Keratinocyte (primary cell): ENCODE data around the gene TMEM243. TPM values are rescaled to one million over a fixed set of nuclear protein-coding genes. Genes with fewer than 3 reads are reported as not detected.

Experiments
- DNase-seq: peaks from one replicate; pipeline ENCODE4 v3.0.0-alpha.2; 2011; ENCODE audit warnings: low read depth, missing footprints, low spot score
- FAIRE-seq: peaks from 2 replicates; lab custom pipeline; 2011; peaks lifted over from hg19 to GRCh38; lab: Jason Lieb, UNC
- H2AFZ ChIP-seq: 2 replicates; pipeline ENCODE4 v1.6.0; 2012; ENCODE audit warnings: low read length, control low read depth, inconsistent platforms; ENCODE audit not compliant: control insufficient read depth
- H3K27ac ChIP-seq: 2 replicates; pipeline ENCODE4 v1.5.1; 2011; ENCODE audit warnings: low read length; ENCODE audit not compliant: control insufficient read depth, insufficient read depth
- H3K27me3 ChIP-seq: 3 replicates; pipeline ENCODE4 v1.6.0; 2011; ENCODE audit warnings: low read length; ENCODE audit not compliant: control insufficient read depth, insufficient read depth; ENCODE audit errors: extremely low read depth
- H3K36me3 ChIP-seq, 2 experiments: 2 replicates in 1 of 2; 3 replicates in 1 of 2; pipeline ENCODE4 v1.5.1; 2011; ENCODE audit warnings: low read length in 2 of 2, mild to moderate bottlenecking in 1 of 2; ENCODE audit not compliant: control insufficient read depth in 2 of 2, insufficient read depth in 2 of 2; ENCODE audit errors: extremely low read depth in 1 of 2
- H3K4me1 ChIP-seq: 3 replicates; pipeline ENCODE4 v1.5.1; 2011; ENCODE audit warnings: low read length; ENCODE audit not compliant: control insufficient read depth, insufficient read depth; ENCODE audit errors: extremely low read depth
- H3K4me2 ChIP-seq: 3 replicates; pipeline ENCODE4 v1.6.0; 2011; ENCODE audit warnings: low read depth, low read length; ENCODE audit not compliant: control insufficient read depth, insufficient read depth; ENCODE audit errors: extremely low read depth
- H3K4me3 ChIP-seq, 3 experiments: fragments of 200-600 bp in 1 of 3; sonication (generic) in 1 of 3; 2 replicates in 2 of 3; 3 replicates in 1 of 3; pipeline ENCODE4 v1.5.1; 2011 to 2016; ENCODE audit warnings: low read length in 3 of 3, mild to moderate bottlenecking in 3 of 3, control low read depth in 2 of 3, inconsistent platforms in 1 of 3, low read depth in 1 of 3, mixed read lengths in 1 of 3, mixed run types in 1 of 3, moderate library complexity in 1 of 3; ENCODE audit not compliant: control insufficient read depth in 2 of 3, insufficient read depth in 2 of 3; ENCODE audit errors: extremely low read depth in 1 of 3
- H3K79me2 ChIP-seq: 2 replicates; pipeline ENCODE4 v1.6.0; 2012; ENCODE audit warnings: low read length; ENCODE audit not compliant: control insufficient read depth, insufficient read depth
- H3K9ac ChIP-seq: 3 replicates; pipeline ENCODE4 v1.6.0; 2011; ENCODE audit warnings: low read length; ENCODE audit not compliant: control insufficient read depth, insufficient read depth; ENCODE audit errors: extremely low read depth
- H3K9me1 ChIP-seq: 3 replicates; pipeline ENCODE4 v1.6.0; 2011; ENCODE audit warnings: low read length; ENCODE audit not compliant: control insufficient read depth, insufficient read depth; ENCODE audit errors: extremely low read depth
- H3K9me3 ChIP-seq: 2 replicates; pipeline ENCODE4 v1.5.1; 2012; ENCODE audit warnings: low read depth, low read length; ENCODE audit not compliant: control insufficient read depth
- H4K20me1 ChIP-seq: 3 replicates; pipeline ENCODE4 v1.6.0; 2011; ENCODE audit warnings: low read length; ENCODE audit not compliant: control insufficient read depth, insufficient read depth; ENCODE audit errors: extremely low read depth
- CTCF ChIP-seq, 3 experiments: IDR thresholded peaks in 1 of 3; conservative IDR thresholded peaks in 1 of 3; optimal IDR thresholded peaks in 1 of 3; 2 replicates in 2 of 3; 3 replicates in 1 of 3; pipeline versions ENCODE3 to v1.5.1; 2011; ENCODE audit warnings: low read length in 3 of 3, mild to moderate bottlenecking in 3 of 3, moderate library complexity in 2 of 3, control low read depth in 1 of 3, inconsistent platforms in 1 of 3; ENCODE audit not compliant: insufficient read depth in 2 of 3; ENCODE audit errors: extremely low read depth in 1 of 3
- EZH2 ChIP-seq: IDR thresholded peaks from one replicate; pipeline ENCODE4 v1.6.1; 2012; ENCODE audit warnings: inconsistent platforms, mild to moderate bottlenecking, low read length, moderate library complexity
- dilution Hi-C: fragments of 300-500 bp; cut with MboI; formaldehyde crosslinking; loops from one replicate; pipeline ENCODE4 v1.7.0; 2020; ENCODE audit warnings: low sequenced_read_pairs; ENCODE audit not compliant: extremely low pct_ligation_motif_present
- polyA plus RNA-seq, 5 experiments: library from polyadenylated mRNA; depleted of rRNA in 3 of 5; stranded (reverse) in 3 of 5; stranded (forward) in 1 of 5; unstranded in 1 of 5; fragments of >200 nt; gene quantifications; 1 replicate in 1 of 5; 2 replicates in 3 of 5; 3 replicates in 1 of 5; pipeline versions ENCODE4 v1.2.1 to v1.2.3, GENCODE V29; 2011 to 2012; ENCODE audit warnings: missing spikeins in 2 of 5, low read depth in 1 of 5, low replicate concordance in 1 of 5

TMEM243 gene
- polyA plus RNA-seq, 1 donor (not counting 4 experiments of a cell fraction or from before 2014, with no cell fraction given) = 30.6 TPM

GRCh38 chr7:87154166-87154565 is 65.4 kb downstream of the TMEM243 start:
- Histone ChIP-seq H3K9ac (peak overlapping the region; percentile 99), H3K27ac (peak overlapping the region; percentile 96), H3K36me3 (peaks cover 0 to 9% of the 10 kb centered on the region in 2 experiments), H3K9me3 (no peaks in the 10 kb centered on the region), H3K27me3 (no peaks in the 10 kb centered on the region), H3K4me2 (peak overlapping the region; percentile 96), H3K79me2 (peaks cover 63% of the 10 kb centered on the region), H3K9me1 (no peaks in the 10 kb centered on the region), H2AFZ (no peak overlapping the region), H3K4me1 (peaks cover 38% of the 10 kb centered on the region), H3K4me3 (peak overlapping the region; percentile 83 to 100 (median 97)), H4K20me1 (peaks cover 5% of the 10 kb centered on the region)
- TF ChIP-seq CTCF (optimal IDR thresholded peaks at IDR 0.05 in 1 of 3, IDR thresholded peaks at IDR 0.05 in 1 of 3, conservative IDR thresholded peaks at IDR 0.05 in 1 of 3; ENCODE audit: extremely low read depth in 1 of 3, insufficient read depth in 2 of 3, low read length in 3 of 3) = no peak
- TF ChIP-seq EZH2 = no peak
- no peak for DNase-seq
- dilution Hi-C loops = no loop called here
- no peak for FAIRE-seq

GRCh38 chr7:87152897-87153641 is 66.5 kb downstream of the TMEM243 start:
- H3K4me2 ChIP-seq = peak overlapping the region; percentile 96
- peak overlapping the region; percentile 96 for H3K27ac ChIP-seq
- FAIRE-seq (no peak), DNase-seq (no peak)
- H3K79me2 ChIP-seq = peaks cover 52% of the 10 kb centered on the region
- H3K4me1 ChIP-seq = peaks cover 38% of the 10 kb centered on the region
- H2AFZ ChIP-seq = peak overlapping the region; percentile 68
- H3K9ac ChIP-seq = peak overlapping the region; percentile 99
- H3K27me3 ChIP-seq = no peaks in the 10 kb centered on the region
- dilution Hi-C loops = no loop called here
- no peaks in the 10 kb centered on the region for H3K9me1 ChIP-seq
- H3K36me3 ChIP-seq = peaks cover 0 to 9% of the 10 kb centered on the region in 2 experiments
- TF ChIP-seq CTCF (optimal IDR thresholded peaks at IDR 0.05 in 1 of 3, IDR thresholded peaks at IDR 0.05 in 1 of 3, conservative IDR thresholded peaks at IDR 0.05 in 1 of 3; ENCODE audit: extremely low read depth in 1 of 3, insufficient read depth in 2 of 3, low read length in 3 of 3) = no peak
- no peak for TF ChIP-seq EZH2
- no peaks in the 10 kb centered on the region for H3K9me3 ChIP-seq
- peak overlapping the region; percentile 83 to 100 (median 97) for H3K4me3 ChIP-seq
- peaks cover 5% of the 10 kb centered on the region for H4K20me1 ChIP-seq
